Subcutaneous adipose tissue (tissue), 4 donors: ENCODE measurements around the gene FOXP1. TPM values are rescaled to one million over a fixed set of nuclear protein-coding genes. Genes with fewer than 3 reads are reported as not detected.

ENCODE experiments used
- CTCF ChIP-seq: fragments of 450-650 bp; IDR thresholded peaks from one replicate; pipeline ENCODE4 v1.5.1; 2016; ENCODE audit warnings: low read depth, mild to moderate bottlenecking, control low read depth, antibody characterized with exemption, moderate library complexity
- total RNA-seq, 4 donors: library from RNA; depleted of rRNA; stranded (reverse); fragments of >200 nt; gene quantifications; one replicate each; pipeline ENCODE4 v1.1.0, GENCODE V29; 2016

The FOXP1 gene
- total RNA-seq, 4 donors from 2014 or later: 70.5 to 96.7 (median 88.0) TPM

- TF ChIP-seq CTCF: no peak
Observed at GRCh38 chr3:71348001-71348632, 235.4 kb downstream of the FOXP1 start.

GRCh38 chr3:71346061-71346460 lies 237.5 kb downstream of the FOXP1 start:
- no peak for TF ChIP-seq CTCF

- no peak for TF ChIP-seq CTCF
Observed at GRCh38 chr3:71345429-71346040, 238.0 kb downstream of the FOXP1 start.

- no peak for TF ChIP-seq CTCF
Observed at GRCh38 chr3:71341721-71342120, 241.8 kb downstream of the FOXP1 start.

GRCh38 chr3:71339049-71339448 lies 244.5 kb downstream of the FOXP1 start:
- TF ChIP-seq CTCF: no peak

GRCh38 chr3:71332813-71333212 lies 250.7 kb downstream of the FOXP1 start:
- no peak for TF ChIP-seq CTCF

- no peak for TF ChIP-seq CTCF
Observed at GRCh38 chr3:71330909-71331308, 252.6 kb downstream of the FOXP1 start.
